Sigmoid colon (tissue), 4 donors: ENCODE results near the gene NKAP.

Source experiments
- CTCF ChIP-seq, 4 experiments: fragments of 450-650 bp in 3 of 4; fragments of 200-600 bp in 1 of 4; IDR thresholded peaks; one replicate each; pipeline ENCODE4 v1.5.1; 2016 to 2019; ENCODE audit warnings: antibody characterized with exemption in 4 of 4, mild to moderate bottlenecking in 3 of 4, moderate library complexity in 2 of 4
- EP300 ChIP-seq, 4 donors: sonication (generic); formaldehyde crosslinking; IDR thresholded peaks; one replicate each; pipeline ENCODE4 v1.6.1; 2017; ENCODE audit warnings: antibody characterized with exemption in 4 of 4
- POLR2AphosphoS5 ChIP-seq, 4 donors: sonication (generic); formaldehyde crosslinking; IDR thresholded peaks; one replicate each; pipeline ENCODE4 v1.6.1; 2017; ENCODE audit warnings: antibody characterized with exemption in 4 of 4

GRCh38 chrX:119871599-119872395 is 71.8 kb downstream of the NKAP start, which contains the start of the genes NDUFA1 and RNF113A:
- TF ChIP-seq CTCF (IDR thresholded peaks at IDR 0.05) (no peak), POLR2AphosphoS5 (IDR thresholded peaks at IDR 0.05) (peak; percentile 80 to 91 (median 88)), EP300 (IDR thresholded peaks at IDR 0.05) (peak in 1 of 4 donors; percentile 34)
